MCF 10A (cell line): Measurements from ENCODE around the gene SEC14L3. TPM values are rescaled to one million over a fixed set of nuclear protein-coding genes. Genes with fewer than 3 reads are reported as not detected.

Experiments used
- BruUV-seq: library from RNA; stranded (reverse); fragments of 400-500 nt; replicated peaks from 2 replicates; lab custom pipeline; 2021; lab: Mats Ljungman, UMichigan
- CTCF ChIA-PET: fragments of 300-600 bp; sonication (Branson Sonifier 250); formaldehyde crosslinking; extraction: SDS; loops from one replicate; lab custom pipeline; 2021; ENCODE audit warnings: antibody characterized with exemption, inconsistent platforms; lab: Yijun Ruan, JAX
- POLR2A ChIA-PET: fragments of 300-600, 350-650 bp; sonication (Branson Sonifier 250); formaldehyde crosslinking; extraction: SDS; loops from one replicate; lab custom pipeline; 2020; ENCODE audit warnings: antibody characterized with exemption, inconsistent platforms; lab: Yijun Ruan, JAX
- DNase-seq: peaks from one replicate; pipeline ENCODE4 v3.0.0-alpha.2; 2018; ENCODE audit not compliant: unreplicated experiment
- H3K27ac Mint-ChIP-seq: one replicate; pipeline ENCODE4 v1.8.0; 2022; ENCODE audit warnings: mild to moderate bottlenecking, low read depth, mixed read lengths; ENCODE audit not compliant: unreplicated experiment
- H3K27me3 Mint-ChIP-seq: one replicate; pipeline ENCODE4 v1.8.0; 2022; ENCODE audit warnings: mixed read lengths; ENCODE audit not compliant: insufficient read depth, unreplicated experiment
- H3K36me3 Mint-ChIP-seq: one replicate; pipeline ENCODE4 v1.8.0; 2022; ENCODE audit warnings: mild to moderate bottlenecking, moderate library complexity, mixed read lengths; ENCODE audit not compliant: insufficient read depth, unreplicated experiment
- H3K4me1 Mint-ChIP-seq: one replicate; pipeline ENCODE4 v1.8.0; 2022; ENCODE audit warnings: mixed read lengths; ENCODE audit not compliant: insufficient read depth, unreplicated experiment
- H3K4me3 Mint-ChIP-seq: one replicate; pipeline ENCODE4 v1.8.0; 2022; ENCODE audit warnings: mild to moderate bottlenecking, moderate library complexity, mixed read lengths; ENCODE audit not compliant: unreplicated experiment
- H3K9me3 Mint-ChIP-seq: one replicate; pipeline ENCODE4 v1.8.0; 2022; ENCODE audit warnings: mixed read lengths; ENCODE audit not compliant: unreplicated experiment
- CTCF ChIP-seq: fragments of 200-600 bp; IDR thresholded peaks from one replicate; pipeline ENCODE4 v1.8.0; 2022; ENCODE audit warnings: antibody characterized with exemption, mild to moderate bottlenecking; ENCODE audit not compliant: unreplicated experiment
- intact Hi-C: fragments of 100-400 bp; cut with micrococcal nuclease; formaldehyde crosslinking; loops from 2 replicates; pipeline ENCODE4 v1.14.1; 2022
- total RNA-seq: library from RNA; stranded (reverse); gene quantifications from 2 replicates; pipeline ENCODE4 v1.2.3, GENCODE V29; 2022

Gene SEC14L3
- total RNA-seq, 1 experiment from 2014 or later = not detected

GRCh38 chr22:30425616-30426387, 46.0 kb downstream of the SEC14L3 start, which contains the start of gene MTFP1:
MTFP1 (plus strand) TSS chr22:30425768; CDS start chr22:30425880, 112 bp downstream.
- intact Hi-C loops = loop anchor here (1.0 to 5.0 kb wide), 4 partner anchors 29 to 219 kb away; partner anchors contain the start of genes CASTOR1 and SEC14L2
- Mint-ChIP-seq H3K36me3 (peaks cover 33% of the 10 kb centered on the region), H3K4me1 (peaks cover 37% of the 10 kb centered on the region), H3K27ac (peak within 1 kb of the TSS; percentile 97), H3K27me3 (no peaks in the 10 kb centered on the region), H3K9me3 (no peaks in the 10 kb centered on the region), H3K4me3 (peak within 1 kb of the TSS; percentile 90)
- BruUV-seq = no TSS peak
- DNase-seq = peak; percentile 69
- CTCF ChIA-PET = interaction anchor here (0.6 to 8.4 kb wide), 13 partner anchors 13 to 821 kb away, joined by 3 to 83 read pairs (median 3); partner anchors contain the start of gene SEC14L2
- TF ChIP-seq CTCF = no peak
- POLR2A ChIA-PET = interaction anchor here (0.5 to 14.3 kb wide), 13 partner anchors 8 to 305 kb away, joined by 3 to 532 read pairs (median 5); partner anchors contain the start of genes CASTOR1, CCDC157, PES1 and RNF215

DNA sequence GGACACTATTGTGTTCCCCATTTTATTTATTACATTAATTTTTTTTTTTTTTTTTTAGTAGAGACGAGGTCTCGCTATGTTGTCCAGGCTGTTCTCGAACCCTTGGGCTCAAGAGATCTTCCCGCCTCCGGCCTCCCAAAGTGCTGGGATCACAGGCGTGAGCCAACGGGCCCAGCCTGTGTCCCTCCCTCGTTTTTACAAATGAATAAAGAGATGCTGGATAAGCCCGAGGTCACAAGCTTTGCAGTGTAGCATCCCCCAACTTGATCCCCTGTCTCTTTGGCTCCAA, 46.5 kb downstream of the SEC14L3 start:
- no peak for TF ChIP-seq CTCF
- DNase-seq = no peak
- intact Hi-C loops = loop anchor here (5.0 kb wide), 1 partner anchor 218 kb away; no protein-coding TSS in a partner anchor
- peaks cover 39% of the 10 kb centered on the region for H3K36me3 Mint-ChIP-seq
- POLR2A ChIA-PET = interaction anchor here (1.4 to 14.3 kb wide), 8 partner anchors 16 to 544 kb away, joined by 4 to 532 read pairs (median 15); partner anchors contain the start of genes CASTOR1, CCDC157, MORC2 and RNF215
- CTCF ChIA-PET = interaction anchor here (0.6 to 8.4 kb wide), 8 partner anchors 12 to 197 kb away, joined by 3 to 83 read pairs (median 6); partner anchors contain the start of gene SEC14L2
- peaks cover 42% of the 10 kb centered on the region for H3K4me1 Mint-ChIP-seq
- no peaks in the 10 kb centered on the region for H3K27me3 Mint-ChIP-seq
- H3K9me3 Mint-ChIP-seq = no peaks in the 10 kb centered on the region
- peak overlapping the region; percentile 90 for H3K4me3 Mint-ChIP-seq
- peak overlapping the region; percentile 77 for H3K27ac Mint-ChIP-seq
- no TSS peak for BruUV-seq

DNA sequence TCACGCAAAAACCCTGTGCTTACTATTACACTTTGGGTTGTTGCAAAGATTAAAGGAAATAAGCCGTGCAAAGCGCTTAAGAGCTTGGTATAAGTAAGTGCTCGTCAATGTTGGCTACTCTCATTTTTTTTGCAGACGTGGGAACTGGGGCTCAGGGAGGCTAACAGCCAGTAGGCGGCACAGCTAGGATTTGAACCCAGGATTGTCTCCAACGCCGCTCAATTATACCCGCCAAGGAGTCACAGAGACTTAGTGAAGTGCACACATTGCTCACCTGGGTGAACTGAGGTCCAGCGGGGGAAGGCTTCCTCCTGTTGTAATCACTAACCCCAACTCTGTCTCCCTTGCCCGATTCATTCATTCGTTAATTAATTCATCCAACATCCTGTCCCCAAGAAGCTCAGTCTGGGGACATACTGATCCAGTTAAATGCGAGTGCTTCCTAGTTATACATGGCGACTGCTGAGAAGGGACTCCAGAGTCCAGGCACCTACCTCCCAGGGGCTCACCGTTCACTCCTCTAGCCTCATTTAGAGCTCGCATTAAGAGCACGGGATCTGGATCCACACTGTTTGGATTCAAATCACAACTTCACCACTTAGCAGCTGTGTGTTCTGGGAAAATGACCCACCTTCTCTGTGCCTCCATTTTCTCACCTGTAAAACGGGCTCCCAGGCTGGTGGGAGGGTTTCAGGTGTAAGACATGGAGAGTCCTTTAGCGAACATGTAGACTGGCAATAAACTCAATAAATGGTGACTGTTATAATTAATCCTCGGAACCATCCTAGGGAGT, 47.1 kb downstream of the SEC14L3 start:
- H3K9me3 Mint-ChIP-seq = no peaks in the 10 kb centered on the region
- H3K4me1 Mint-ChIP-seq = peaks cover 44% of the 10 kb centered on the region

More for the DNA sequence above, 47.1 kb downstream of the SEC14L3 start:
- ChIA-PET POLR2A (interaction anchor here (0.5 to 14.3 kb wide), 14 partner anchors 8 to 544 kb away, joined by 3 to 532 read pairs (median 6); partner anchors contain the start of genes CASTOR1, CCDC157, MORC2 and PES1), CTCF (interaction anchor here (0.6 to 8.4 kb wide), 15 partner anchors 12 to 331 kb away, joined by 3 to 83 read pairs (median 4); partner anchors contain the start of gene SEC14L2)
- H3K4me3 Mint-ChIP-seq = peak overlapping the region; percentile 90
- peaks cover 44% of the 10 kb centered on the region for H3K36me3 Mint-ChIP-seq
- intact Hi-C loops = loop anchor here (5.0 kb wide), 1 partner anchor 217 kb away; no protein-coding TSS in a partner anchor
- no peaks in the 10 kb centered on the region for H3K27me3 Mint-ChIP-seq
- peak; percentile 67 for DNase-seq
- TSS peak; percentile 7 for BruUV-seq
- peak overlapping the region; percentile 97 for H3K27ac Mint-ChIP-seq
- TF ChIP-seq CTCF = peak; percentile 10
